GM21423 (cell line): Measurements from ENCODE around the gene NMD3.
"Not testable (repeated sequence)": the region's sequence is repeated elsewhere in the genome, so short reads cannot be mapped to it uniquely, and the experiment has no call there.

Source experiments
- ATAC-seq: cut with Tn5 transposase; IDR thresholded peaks from one replicate; pipeline ENCODE4 v1.9.1; 2021; ENCODE audit warnings: mild to moderate bottlenecking, moderate library complexity; ENCODE audit not compliant: unreplicated experiment

The NMD3 gene

GRCh38 chr3:161220850-161221753 is at the start of gene NMD3:
Gene NMD3 (plus strand): TSS chr3:161221311. CDS start chr3:161222014, 703 bp downstream.
- ATAC-seq = peak; percentile 99

DNA sequence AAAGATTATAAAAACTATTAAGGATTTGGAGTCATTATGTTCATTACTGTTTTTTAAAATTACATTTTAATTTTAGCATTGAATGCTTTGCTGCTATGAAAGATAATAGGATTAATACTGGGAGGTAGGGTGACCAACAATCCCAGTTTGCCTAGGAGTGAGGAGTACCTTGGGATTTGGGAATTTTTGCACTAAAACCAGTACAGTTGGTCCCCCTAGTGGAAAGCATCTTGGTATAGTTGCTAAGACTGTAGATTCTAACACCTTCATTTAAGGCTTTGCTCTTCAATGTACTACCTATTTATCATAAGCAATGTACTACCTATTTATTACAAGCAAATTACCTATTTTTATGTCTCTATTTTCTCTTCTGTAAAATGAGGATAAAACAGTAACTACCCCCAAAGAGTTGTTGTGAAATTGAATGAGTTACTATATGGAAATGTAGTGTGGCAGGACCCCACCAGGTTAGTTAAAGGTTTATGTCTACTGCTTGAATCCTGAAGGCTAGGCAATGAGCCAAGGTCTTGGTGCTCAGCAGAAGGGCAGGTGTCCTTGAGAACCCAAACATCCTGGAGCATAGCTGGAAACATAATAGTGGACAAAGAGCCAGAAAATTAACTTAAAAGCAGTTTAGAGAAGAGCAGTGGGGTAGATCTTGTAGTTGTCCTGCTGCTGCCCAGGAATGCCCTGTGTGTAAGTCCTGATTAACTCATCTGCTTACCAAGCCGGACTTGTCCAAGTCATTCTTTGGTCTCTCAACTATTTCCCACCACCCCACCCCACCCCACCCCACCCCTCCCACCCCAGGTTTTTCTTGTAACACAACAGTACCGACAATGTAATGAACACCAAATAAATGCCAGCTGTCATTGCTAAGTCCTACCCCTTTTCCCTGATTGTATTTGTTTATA is 49.2 kb upstream of the NMD3 start:
- no peak for ATAC-seq

GRCh38 chr3:161175506-161175905 is 45.6 kb upstream of the NMD3 start:
- no peak for ATAC-seq

DNA sequence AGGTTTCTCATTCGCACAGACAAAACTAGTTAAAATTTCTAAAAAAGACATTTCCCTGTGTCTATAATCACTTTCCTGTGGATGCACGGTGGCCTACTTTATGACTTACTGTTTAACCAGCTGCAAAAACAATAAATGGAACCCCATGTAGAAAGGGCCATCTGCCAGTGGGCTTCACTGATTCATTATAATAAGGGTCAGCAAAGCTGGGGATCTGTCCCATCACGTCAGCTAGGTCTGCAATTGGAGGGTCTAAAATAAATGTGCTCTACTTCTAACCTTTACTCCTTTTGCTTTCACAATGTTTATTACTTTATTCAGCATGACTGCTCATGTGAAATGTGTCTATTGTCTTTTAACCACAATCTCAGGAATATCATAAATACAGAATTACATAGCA is 43.1 kb upstream of the NMD3 start:
- ATAC-seq = no peak

DNA sequence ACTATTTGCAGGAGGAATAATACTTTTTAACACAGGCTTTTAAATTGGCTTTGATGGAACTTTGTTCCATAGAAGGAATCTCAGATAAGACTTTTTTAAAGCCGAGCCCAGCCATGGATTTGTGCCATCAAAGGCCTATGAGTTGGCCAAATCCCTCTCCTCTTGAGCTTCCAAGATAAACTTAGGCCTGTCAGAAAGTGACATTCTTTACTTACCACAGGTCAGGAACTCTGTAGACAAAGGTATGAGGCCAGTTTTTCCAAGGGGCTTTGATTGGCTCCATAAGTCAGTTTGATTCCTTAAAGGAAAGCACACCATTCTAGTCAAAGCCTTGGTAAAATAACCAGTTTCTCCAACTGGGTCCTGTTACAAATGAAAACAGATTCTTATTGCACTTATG is 39.7 kb upstream of the NMD3 start:
- not testable (repeated sequence) for ATAC-seq

DNA sequence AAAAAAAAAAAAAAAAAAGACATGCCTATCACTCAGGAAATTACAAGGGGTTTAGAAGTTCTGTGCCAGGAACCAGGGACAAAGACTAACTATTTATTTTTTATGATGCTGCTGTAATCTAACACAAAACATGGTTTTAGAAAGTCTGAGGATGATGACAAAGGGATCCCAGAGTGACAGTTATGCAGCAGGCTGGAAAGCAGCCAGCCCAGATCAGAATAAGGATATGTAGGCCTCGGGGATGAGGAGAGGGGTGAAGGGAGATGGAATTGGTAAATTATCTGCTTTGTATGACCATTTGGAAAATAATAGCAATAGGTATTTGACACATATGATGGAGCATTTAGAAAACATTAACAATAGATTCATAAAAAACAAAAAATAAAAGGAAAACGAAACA is 34.1 kb upstream of the NMD3 start:
- no peak for ATAC-seq

GRCh38 chr3:161197855-161198850 is 23.0 kb upstream of the NMD3 start:
- no peak for ATAC-seq

DNA sequence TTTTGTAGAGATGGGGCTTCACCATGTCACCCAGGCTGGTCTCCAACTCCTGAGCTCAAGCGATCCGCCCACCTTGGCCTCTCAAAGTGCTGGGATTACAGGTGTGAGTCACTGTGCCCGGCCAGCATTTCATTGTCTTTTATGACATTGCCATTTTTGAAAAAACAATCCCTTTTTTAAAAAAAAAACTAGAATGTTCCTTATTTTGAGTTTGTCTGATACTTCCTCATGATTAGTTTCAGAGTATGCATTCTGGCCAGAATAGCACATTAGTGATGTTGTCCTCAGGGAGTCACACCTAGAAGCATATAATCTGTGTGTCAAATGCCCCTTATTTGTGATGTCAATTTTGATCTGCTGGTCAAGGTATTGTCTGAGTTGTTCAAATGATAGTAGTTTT is 21.2 kb upstream of the NMD3 start:
- no peak for ATAC-seq

DNA sequence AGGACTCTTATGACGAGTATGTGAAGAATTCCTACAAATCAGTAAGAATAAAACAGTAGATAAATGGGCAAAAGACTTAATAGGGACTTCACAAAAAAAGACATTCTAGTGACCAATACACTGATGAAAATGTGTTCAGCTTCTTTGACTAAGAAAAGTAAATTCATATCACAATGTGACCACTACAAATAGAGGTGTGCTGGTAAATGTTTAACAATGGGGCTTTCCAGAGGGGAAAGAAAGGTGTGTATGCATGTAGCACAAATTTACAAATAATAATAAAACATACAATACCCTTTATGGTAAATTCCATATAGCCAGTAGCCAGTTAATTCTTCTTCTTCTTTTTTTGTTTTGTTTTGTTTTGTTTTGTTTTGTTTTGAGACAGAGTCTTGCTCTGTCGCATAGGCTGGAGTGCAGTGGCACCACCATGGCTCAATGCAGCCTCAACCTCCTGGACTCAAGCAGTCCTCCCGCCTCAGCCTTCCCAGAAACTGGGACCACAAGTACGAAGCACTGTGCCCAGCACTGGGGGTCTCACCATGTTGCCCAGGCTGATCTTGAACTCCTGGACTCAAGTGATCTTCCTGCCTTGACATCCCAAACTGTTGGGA is 17.5 kb upstream of the NMD3 start:
- peak; percentile 86 for ATAC-seq

- no peak for ATAC-seq
Observed at GRCh38 chr3:161208931-161209330, 12.2 kb upstream of the NMD3 start.

GRCh38 chr3:161212171-161212771 is 8.8 kb upstream of the NMD3 start:
- ATAC-seq = no peak

- no peak for ATAC-seq
Observed at GRCh38 chr3:161212906-161213305, 8.2 kb upstream of the NMD3 start.

DNA sequence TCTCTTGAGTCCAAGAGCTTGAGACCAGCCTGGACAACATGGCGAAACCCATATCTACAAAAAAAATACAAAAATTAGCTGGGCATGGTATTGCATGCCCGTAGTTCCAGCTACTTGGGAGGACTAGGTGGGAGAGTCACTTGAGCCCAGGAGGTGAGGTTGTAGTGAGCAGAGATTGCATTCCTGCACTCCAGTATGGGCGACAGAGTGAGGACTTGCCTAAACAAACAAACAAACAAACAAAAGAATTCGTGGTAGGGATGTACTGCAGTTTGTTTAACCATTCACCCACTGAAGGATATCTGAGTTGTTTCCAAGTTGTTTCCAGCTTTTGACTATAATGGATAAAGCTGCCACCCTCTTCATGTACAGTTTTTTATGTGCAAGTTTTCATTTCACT is 7.5 kb upstream of the NMD3 start:
- no peak for ATAC-seq

DNA sequence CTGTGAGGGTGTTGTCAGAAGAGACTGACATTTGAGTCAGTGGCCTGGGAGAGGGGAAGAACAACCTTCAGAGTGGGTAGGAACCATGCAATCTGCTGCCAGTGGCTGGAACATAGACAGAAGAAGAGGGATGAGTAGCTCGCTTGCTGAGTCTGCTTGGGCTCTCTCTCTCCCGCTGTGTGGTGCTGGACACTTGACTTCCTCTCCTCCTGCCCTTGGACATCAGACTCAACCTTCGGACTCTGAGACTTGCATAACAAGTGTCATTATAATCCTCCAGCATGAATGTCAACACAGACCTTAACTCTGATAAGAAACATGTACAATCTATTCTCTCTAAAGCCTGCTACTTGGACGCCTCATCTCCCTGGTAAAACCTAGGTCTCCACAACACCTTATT is 5.9 kb upstream of the NMD3 start:
- ATAC-seq = no peak

- ATAC-seq = no peak
Observed at GRCh38 chr3:161217496-161217895, 3.6 kb upstream of the NMD3 start.

DNA sequence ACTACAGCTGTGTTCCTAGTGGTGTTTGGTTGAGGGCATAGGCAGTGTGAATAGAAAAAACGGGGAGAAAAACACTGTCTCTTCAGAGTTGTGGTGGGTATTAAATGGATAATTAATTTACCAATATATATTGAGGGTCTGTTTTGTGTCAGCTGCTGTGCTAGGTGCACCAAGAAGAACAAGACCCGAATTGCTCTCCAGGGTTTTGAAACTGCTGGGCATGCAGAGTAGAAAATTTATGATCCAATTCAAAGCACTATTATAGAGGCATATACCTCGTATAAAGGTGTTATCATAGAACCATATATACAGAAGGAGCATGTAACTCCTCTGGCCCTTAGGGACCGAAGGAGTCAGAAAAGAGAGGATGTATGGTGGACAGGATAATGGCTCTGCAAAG is 1.6 kb upstream of the NMD3 start:
- no peak for ATAC-seq

DNA sequence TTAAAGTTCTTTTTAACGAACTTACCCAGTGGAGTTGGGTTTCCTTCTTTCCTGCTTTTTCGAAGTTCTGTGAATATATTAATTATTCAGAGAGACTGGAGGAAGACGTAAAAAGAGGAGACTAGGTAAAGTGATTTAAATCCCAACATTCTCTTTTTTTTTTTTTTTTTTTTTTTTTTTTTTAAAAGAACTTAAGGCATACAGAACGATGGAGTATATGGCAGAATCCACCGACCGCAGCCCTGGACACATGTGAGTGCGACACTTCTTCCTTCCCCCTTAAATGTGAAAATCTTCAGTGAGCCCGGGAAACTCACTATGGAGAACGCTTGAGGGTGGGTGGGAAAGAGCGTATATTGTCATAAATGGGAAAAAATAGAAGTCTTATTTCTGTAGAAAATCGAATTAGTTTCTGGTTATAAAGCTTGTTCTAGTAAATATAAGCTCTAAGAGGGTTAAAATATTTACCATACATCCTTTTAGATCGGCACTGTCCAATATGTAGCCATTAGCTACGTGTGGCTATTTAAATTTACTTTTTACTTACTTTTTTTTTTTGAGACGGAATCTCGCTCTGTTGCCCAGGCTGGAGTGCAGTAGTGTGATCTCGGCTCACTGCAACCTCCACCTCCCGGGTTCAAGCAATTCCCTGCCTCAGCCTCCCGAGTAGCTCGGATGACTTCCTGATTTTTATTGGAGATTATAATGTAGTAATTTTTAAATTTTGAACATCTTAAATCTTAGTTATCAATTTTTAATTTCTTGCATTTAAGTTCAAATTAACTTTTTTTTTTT is 892 bp downstream of the NMD3 start:
- ATAC-seq = no peak

- ATAC-seq = no peak
Observed at GRCh38 chr3:161222662-161223061, 1.6 kb downstream of the NMD3 start.

DNA sequence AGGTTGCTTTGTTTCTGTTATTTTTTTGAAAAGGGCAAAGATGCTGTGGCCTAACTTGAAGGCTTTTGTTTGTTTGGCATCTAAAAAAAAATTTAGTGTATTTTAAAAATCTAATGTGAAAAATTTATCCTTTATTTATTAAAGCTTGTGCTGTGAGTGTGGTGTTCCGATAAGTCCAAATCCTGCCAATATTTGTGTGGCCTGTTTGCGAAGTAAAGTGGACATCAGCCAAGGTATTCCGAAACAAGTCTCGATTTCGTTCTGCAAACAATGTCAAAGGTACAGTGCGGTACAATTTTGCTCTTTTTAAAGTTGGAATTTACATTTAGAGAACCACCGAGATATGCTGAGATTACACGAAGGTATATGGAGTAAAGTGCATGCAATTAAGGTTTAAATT is 3.7 kb downstream of the NMD3 start:
- ATAC-seq = no peak
